GM13977 (cell line): Measurements from ENCODE around the gene ADIPOR2.

Source experiments
- DNase-seq: peaks from one replicate; pipeline ENCODE4 v3.0.0; 2012; ENCODE audit warnings: low spot score
- CTCF ChIP-seq: IDR thresholded peaks from 2 replicates; pipeline ENCODE4 v1.5.1; 2012; ENCODE audit warnings: mild to moderate bottlenecking, control low read depth; ENCODE audit not compliant: insufficient read depth; ENCODE audit errors: extremely low read depth, missing control alignments
- in situ Hi-C: fragments of 300-500 bp; cut with MboI; formaldehyde crosslinking; loops from one replicate; pipeline ENCODE4 v1.12.0; 2022; ENCODE audit warnings: low sequenced_read_pairs, low pct_unique_long_range_greater_than_20kb, mixed read lengths, inconsistent platforms; ENCODE audit not compliant: unreplicated experiment

The ADIPOR2 gene

GRCh38 chr12:1809591-1810190 lies 118.8 kb downstream of the ADIPOR2 start:
- in situ Hi-C loops = no loop called here
- DNase-seq = no peak
- TF ChIP-seq CTCF = no peak

DNA sequence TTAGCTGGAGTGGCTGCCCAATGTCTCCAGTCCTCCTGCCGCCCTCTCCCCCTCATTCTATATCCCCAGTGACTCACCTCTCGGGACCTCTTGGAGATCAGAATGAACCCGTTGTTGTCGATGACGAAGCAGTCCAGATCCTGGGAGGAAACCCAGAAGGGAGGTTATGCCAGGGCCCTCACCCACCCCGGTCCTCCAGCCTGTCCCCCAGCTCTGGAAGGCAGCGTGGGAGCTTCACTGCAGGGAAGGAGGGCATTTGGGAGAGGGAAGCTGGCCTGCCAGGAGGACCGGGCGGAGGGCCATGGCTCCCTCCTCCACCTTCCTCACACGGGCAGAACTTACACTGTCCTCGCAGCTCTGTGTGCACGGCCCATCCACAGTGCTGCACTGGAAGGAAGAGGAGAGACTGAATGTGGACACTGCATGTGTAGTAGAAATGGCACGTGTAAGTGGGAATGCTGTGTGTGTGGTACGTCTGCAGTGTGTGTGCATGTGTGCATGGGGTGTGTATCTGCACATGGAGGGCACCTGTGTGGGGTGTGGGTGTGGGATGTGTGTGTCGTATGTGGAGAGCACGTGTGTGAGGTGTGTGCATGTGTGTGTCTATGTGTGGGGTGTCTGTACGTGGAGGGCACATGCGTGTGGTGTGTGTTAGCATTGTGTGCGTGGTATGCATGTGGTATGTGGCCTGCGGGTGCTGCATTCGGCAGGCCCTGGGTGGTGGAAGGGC lies 119.5 kb downstream of the ADIPOR2 start:
- in situ Hi-C loops = no loop called here
- no peak for DNase-seq

GRCh38 chr12:1810931-1811280 lies 120.0 kb downstream of the ADIPOR2 start:
- no peak for DNase-seq
- in situ Hi-C loops = no loop called here
- no peak for TF ChIP-seq CTCF

More for the DNA sequence above, 119.5 kb downstream of the ADIPOR2 start:
- TF ChIP-seq CTCF = no peak

- in situ Hi-C loops = no loop called here
- DNase-seq = no peak
- TF ChIP-seq CTCF = no peak
Observed at GRCh38 chr12:1811281-1811947, 120.5 kb downstream of the ADIPOR2 start.

DNA sequence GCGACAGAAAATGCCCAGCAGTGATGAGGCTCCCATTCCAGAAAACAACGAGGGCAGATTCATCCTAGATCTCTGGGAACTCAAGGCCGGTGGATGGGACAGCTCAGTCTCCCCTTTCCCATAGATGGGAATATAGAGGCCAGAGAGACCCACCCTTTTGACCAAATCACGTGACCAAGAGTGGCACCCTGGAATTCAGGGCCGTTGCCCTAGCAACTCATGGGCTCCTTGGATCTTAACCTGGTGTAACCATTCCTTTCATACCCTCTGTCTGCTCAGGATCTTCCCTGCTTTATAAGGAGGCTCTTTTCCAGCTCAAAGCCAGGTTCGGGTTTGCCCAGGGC lies 121.0 kb downstream of the ADIPOR2 start:
- no peak for DNase-seq
- no peak for TF ChIP-seq CTCF
- in situ Hi-C loops = no loop called here

DNA sequence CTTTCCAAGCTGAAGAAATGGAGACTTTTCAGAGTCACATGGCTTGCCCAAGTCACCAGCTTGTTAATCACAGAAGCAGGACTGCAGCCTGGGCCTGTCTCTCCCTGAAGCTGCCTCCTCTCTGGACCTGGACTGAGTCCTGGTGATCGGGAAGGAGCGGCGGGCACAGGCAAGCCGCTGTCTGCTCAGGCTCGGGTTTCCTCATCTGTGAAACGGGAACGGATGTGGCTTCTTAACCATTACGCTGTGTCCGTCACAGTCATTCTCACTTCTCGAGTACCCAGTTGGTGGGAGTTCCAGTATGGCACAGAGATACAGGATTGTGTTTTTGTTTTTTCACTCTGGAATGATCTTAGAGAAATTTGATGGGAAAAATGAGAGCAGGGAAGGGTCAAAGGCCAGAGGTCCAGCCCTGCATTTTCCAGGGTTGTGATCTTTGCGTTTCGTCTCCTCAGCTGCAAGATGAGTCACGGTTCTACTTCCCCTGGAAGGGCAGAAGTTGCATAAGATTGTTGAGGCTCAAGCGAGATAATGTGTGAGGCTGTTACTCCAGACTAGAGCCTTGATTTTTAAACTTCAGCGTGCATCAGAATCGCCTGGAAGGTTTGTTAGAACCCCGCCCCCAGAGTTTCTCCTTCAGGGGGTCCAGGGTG lies 121.9 kb downstream of the ADIPOR2 start:
- no peak for TF ChIP-seq CTCF
- no peak for DNase-seq
- in situ Hi-C loops = no loop called here
